Fibroblast of skin of scalp (primary cell): ENCODE data around the gene PLEKHO2.
A peak's percentile ranks its signal among the peaks of the same experiment; 100 is the strongest.

Experiments used
- DNase-seq: peaks from one replicate; pipeline ENCODE4 v3.0.0-alpha.2; 2013

The PLEKHO2 gene

DNA sequence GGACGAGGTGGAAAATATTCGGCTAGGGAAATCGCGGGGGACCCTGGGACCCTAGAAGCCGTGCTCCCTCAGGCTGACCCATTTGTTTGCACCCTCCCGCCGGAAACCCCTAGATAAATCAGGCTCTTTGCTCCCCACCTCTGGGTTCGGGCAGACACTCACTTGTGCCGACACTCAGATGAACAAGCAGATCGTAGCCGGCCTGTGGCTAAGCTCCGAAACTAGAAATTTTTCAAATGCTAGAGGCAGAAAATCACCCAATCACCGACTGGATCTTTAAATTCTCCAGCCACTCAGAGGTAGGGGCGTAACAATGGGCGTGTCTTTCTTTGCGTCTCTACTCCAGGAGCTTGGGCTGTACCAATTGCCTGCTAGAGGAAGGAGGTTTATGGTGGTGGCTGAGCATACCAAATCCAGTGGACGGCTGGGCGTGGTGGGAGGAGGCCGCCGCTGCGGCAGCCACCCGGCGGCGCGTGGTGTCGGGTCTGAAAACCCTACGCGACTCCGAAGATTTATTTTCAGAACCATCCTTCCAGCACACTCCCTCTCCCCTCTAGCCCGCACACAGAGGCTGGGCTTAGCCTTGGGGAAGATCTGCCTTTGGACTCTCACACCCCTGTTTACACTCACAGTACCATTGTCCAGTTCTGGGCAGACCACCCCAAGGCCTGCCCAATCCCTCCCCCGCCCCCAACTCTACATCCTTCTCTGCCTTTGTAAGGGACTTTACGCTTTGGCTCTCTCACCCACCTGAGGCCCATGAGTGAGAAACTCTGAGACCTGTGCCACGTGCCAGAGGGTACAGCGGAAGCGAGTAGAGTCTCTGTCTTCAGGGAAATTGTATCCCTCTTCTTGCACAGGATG lies 16.1 kb upstream of the PLEKHO2 start, which contains the start of gene PIF1:
TSS of gene PIF1 (minus strand) at position 217 of the 864 bp plus-strand sequence. CDS start 1,312 bp downstream, outside the sequence.
- peak; percentile 99 for DNase-seq

DNA sequence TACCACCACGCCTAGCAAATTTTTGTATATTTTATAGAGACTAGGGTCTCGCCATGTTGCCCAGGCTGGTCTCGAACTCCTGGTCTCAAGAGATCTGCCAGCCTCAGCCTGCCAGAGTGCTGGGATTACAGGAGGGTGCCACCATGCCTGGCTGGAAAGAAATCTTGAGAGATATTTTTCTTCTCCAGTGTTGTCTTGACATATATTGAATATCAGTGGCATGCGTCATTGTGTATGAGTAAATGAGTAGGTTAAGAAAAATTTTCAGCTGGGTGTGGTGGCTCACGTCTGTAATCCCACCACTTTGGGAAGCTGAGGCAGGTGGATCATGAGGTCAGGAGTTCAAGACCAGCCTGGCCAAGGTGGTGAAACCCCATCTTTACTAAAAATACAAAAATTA lies 12.7 kb upstream of the PLEKHO2 start:
- DNase-seq: peak; percentile 44

- no peak for DNase-seq
These were observed 8.0 kb upstream of the PLEKHO2 start for GRCh38 chr15:64833690-64834089.

GRCh38 chr15:64836023-64836536 lies 5.6 kb upstream of the PLEKHO2 start:
- no peak for DNase-seq

- no peak for DNase-seq
These were observed 4.2 kb upstream of the PLEKHO2 start for GRCh38 chr15:64837502-64837901.

GRCh38 chr15:64841060-64841343 lies 713 bp upstream of the PLEKHO2 start:
- DNase-seq: no peak

- peak; percentile 29 for DNase-seq
These were observed 603 bp downstream of the PLEKHO2 start for GRCh38 chr15:64842096-64842939.

GRCh38 chr15:64842986-64843561 lies 1.4 kb downstream of the PLEKHO2 start:
- peak; percentile 32 for DNase-seq

DNA sequence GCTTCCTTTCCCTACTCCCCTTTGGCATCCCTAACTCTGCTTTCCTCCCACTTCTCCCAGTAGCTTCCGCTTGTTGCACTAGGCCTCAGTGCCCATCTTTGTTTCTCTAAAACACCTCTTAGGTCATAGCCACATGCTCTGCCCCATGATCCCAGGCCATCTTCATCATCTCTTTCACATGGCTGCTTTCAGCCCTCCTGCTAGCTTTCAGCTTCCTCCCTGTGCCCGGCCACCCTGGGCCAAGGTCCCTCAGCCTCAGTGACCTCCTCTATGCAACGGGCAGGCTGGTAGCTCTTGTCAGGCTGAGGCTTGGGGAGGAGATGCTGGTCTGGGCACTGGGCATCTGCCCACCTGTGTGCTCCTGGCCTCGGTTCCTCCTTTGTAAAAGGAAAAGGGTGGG lies 2.3 kb downstream of the PLEKHO2 start:
- no peak for DNase-seq

- DNase-seq: no peak
These were observed 2.9 kb downstream of the PLEKHO2 start for GRCh38 chr15:64844576-64845145.

DNA sequence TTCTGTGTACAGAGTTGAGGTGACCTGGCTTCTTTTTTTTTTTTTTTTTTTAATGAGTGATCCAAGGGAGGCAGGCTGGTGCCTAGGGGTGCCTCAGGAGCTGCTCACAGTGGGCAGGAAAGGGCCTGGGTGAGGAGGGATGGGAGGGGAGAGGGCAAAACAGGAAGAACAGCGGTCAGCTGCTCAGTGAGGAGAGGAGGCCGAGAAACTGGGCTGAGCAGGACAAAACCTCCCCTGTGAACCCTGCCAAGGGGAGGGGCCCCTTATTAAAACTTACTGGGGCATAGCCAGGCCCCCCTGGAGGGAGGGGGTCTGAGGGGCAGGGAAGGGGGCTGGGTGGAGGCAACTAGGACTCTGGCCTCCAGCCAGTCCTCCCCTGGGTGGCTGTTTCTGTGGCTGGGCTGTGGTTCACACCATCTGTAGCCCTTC lies 3.5 kb downstream of the PLEKHO2 start:
- DNase-seq: peak; percentile 46

DNA sequence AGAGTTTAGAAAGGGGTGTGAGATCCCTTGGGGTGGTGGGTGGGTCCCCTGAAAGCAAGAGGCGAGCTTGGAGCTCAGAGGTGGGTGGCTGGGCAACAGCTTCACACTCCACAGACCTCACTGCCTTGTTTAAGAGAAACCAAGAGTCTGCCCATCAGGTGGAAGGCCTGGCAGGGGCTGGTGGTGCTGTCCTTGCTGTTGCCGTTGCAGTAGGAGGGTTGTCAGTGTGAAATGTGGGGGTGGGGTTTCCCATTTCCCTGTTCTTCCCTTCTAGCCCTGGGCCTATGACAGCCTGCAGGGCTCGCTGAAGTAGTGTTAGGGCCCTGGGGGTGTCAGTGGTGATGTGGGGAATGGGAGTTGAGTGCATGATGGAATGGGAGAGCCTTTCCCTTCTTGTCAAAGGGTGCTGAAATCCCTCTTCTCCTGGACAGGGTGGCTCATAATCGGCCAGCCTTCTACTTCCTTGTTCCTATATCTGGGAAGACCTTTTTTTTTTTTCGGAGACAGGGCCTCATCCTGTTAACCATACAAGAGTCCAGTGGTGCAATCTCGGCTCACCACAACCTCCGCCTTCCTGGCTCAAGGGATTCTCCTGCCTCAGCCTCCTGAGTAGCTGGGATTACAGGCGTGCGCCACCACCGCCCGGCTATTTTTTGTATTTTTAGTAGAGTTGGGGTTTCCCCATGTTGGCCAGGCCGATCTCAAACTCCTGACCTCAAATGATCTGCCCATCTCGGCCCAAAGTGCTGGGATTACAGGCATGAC lies 4.3 kb downstream of the PLEKHO2 start:
- no peak for DNase-seq

GRCh38 chr15:64847016-64847415 lies 5.3 kb downstream of the PLEKHO2 start:
- no peak for DNase-seq

DNA sequence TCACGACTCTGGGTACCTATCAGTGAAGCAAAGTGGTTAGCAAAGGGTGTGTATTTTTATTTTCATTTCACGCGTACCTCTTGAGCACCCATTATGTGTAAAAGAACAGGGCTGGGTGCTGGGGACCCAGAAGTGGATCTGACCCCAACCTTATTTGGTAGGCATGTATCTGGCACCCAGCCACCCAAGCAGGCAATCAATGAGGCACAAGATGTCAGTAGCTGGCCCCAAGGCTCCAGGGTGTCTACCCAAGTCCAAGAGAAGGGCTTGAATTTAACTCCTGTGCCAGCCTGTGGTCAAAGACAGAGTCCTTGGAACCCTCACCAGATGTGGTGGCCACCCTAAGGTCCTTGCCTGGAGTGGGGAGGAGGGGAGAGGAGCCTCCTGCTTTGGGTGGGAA lies 5.7 kb downstream of the PLEKHO2 start:
- DNase-seq: no peak

DNA sequence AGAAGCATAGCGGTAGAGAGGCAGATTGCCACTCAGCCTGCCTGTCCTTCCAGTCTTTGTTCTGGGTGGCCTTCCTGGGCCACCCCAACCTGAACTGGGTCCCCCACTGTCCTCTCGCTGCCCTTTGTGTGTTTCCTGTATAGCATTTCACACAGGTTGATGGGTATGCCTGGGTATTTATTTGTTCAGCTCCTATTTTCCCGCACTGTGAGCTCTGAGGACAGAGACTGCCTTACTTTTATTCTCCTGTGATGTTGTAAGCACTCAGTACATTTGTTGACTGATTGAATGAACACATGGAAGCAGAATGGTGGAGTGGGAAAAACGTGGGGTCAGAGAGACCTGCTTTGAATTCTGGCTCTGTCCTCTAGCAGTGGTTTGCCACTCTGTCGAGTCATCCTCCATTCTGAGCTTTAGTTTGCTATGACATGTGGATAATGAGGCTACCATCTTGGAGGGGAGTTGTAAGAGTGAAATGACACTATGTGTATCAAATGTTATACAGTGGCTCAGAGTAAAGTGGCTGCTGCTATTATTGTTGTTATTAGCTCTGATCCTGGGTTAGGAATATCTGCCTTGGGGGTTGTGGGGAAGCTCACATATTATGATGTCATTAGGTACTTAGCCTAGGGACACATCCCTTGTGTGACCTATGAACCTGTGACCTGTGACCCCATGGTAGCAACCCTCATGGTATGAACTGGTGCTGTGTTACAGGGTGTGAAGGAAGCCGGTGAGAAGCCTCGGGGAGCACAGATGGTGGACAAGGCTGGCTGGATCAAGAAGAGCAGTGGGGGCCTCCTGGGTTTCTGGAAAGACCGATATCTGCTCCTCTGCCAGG lies 6.4 kb downstream of the PLEKHO2 start:
- no peak for DNase-seq

DNA sequence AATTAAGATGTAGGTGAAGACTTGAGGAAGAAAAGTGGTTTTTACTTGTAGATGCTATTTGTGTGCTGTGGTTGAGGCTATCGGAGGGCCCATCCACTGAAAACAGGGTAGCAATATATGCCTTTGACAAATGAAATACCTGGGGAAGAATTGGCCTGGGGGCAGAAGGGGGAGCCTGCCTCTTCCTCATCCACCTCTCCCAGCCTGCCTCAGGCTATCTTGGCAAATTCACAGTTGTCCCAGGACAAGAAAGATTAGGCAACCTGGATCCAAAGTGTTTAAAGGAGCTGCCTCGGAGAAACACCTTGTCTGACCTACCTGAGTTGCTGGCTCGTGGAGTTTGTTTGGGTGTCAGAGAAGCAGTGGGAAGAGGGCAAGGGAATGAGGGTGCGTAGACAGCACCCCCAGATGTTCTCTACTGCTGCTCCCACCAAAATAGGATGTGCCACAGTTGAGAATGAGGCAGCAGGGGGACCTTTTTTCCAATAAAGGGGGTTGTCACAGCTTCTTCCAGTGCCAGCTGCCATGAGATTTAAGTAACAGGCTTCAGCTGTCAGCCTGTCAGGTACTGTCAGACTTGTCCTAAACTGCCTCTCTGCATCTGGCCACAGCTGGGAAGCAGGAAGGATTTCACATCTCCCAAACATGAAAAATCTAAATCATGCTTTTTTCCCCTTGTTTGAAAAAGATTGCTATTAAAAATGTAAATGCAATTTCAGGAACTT lies 9.2 kb downstream of the PLEKHO2 start:
- DNase-seq: no peak

DNA sequence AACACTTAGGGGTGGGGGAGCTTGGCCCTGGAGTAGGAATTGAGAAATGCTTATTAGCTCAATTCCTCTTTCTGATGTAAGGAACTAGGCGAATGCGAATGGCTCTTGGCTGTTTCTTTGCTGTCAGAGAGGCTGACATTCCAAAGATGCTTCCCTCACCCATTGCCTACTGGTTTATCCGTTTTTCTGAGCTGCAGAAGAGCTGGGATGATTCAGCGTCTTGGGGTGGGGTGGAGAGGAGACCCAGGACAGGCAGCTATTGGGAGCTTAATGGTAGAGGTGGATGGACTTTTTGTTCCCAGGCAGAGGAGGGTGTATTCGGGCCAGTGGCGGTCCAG lies 9.8 kb downstream of the PLEKHO2 start:
- peak; percentile 94 for DNase-seq

- DNase-seq: no peak
These were observed 12.3 kb downstream of the PLEKHO2 start for GRCh38 chr15:64854041-64854440.

DNA sequence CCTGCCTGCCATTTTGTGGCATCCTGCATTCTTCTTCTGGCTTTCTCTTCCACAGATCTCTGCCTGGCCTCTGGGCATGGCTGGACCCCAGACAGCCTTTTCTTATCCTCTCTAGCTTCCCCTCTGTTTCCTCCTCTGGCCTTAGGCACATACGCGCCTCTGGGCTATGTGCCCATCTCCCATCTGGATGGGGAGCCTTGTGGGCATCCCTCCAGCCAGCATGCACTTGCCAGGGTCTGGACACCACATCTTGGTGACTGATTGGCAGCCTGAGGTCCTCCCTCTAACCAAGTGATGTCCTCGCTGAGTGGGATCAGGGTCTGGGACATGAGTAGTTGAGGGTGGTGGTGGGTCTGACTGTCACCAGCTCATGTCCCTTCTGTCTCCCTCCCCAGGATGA lies 12.8 kb downstream of the PLEKHO2 start:
- no peak for DNase-seq

GRCh38 chr15:64855205-64855975 lies 13.7 kb downstream of the PLEKHO2 start:
- peak; percentile 41 for DNase-seq
